OCI-M1 (cell line): ENCODE measurements around the gene ATRX.
"Not testable (repeated sequence)": the region's sequence is repeated elsewhere in the genome, so short reads cannot be mapped to it uniquely, and the experiment has no call there.

Source experiments
- DNase-seq: peaks from one replicate; lab custom pipeline; 2025; lab: John Stamatoyannopoulos, UW

Gene ATRX

GRCh38 chrX:77500164-77500563, 285.9 kb downstream of the ATRX start:
- DNase-seq, result not testable (repeated sequence)

GRCh38 chrX:77493677-77494553, 292.1 kb downstream of the ATRX start:
- no peak for DNase-seq

- no peak for DNase-seq
These were observed 302.0 kb downstream of the ATRX start for GRCh38 chrX:77484045-77484444.

GRCh38 chrX:77455437-77455836, 330.6 kb downstream of the ATRX start:
- DNase-seq, result no peak
